ENCODE results near the gene ITGB5. TPM values are rescaled to one million over a fixed set of nuclear protein-coding genes. Genes with fewer than 3 reads are reported as not detected.
"Not testable (repeated sequence)": the region's sequence is repeated elsewhere in the genome, so short reads cannot be mapped to it uniquely, and the experiment has no call there.

The ITGB5 gene
- total RNA-seq, 1 experiment from 2014 or later: 0.86 TPM

DNA sequence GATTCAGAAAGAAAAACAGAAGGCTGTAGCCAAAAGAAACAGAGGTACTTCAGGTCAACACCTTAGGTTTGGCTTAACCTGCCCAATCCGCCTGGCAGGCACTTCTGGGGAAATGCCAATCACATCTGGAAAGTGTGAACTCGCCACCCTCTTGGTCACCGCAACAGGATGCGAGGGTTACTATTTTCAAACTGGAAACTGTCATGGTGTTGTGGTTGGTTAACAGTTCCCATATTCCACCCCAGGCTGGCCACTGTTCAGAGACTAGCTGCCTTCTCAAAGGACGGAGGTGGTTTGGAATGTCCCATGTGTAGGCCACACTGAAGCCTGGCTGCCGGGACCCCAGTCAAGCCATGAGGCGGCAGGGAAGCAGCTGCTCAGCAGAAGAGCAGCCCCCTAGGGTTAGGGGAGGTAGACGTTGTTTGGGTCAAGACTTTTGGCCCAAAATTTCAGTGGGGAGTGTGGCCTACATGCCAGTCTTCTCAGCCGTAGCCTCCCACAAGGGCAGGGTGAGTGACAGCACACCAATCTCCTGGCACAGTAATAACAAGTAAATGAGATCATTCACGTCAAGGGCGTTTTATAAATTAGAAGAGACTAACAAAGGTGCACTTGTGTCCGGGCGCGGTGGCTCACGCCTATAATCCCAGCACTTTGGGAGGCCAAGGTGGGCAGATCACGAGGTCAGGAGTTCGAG, 102.3 kb downstream of the ITGB5 start:
- Histone ChIP-seq H3K4me1 (ENCODE audit: low read length) (no peaks in the 10 kb centered on the region), H3K4me2 (ENCODE audit: low read depth, low read length, poor library complexity, severe bottlenecking) (no peak overlapping the region), H3K4me3 (ENCODE audit: low read length) (no peak overlapping the region), H3K36me3 (ENCODE audit: insufficient read depth, low read length) (no peaks in the 10 kb centered on the region), H3K9ac (ENCODE audit: low read length) (no peak overlapping the region), H3K79me2 (ENCODE audit: low read length) (no peaks in the 10 kb centered on the region), H2AFZ (ENCODE audit: low read length) (no peak overlapping the region), H3K9me2 (replicated peaks; ENCODE audit: insufficient read depth, low read length) (no peaks in the 10 kb centered on the region), H3K27ac (ENCODE audit: low read length) (no peak overlapping the region), H3K9me3 (ENCODE audit: low read length) (no peaks in the 10 kb centered on the region), H3K27me3 (ENCODE audit: low read length) (no peaks in the 10 kb centered on the region), H4K20me1 (ENCODE audit: insufficient read depth, low read depth, low read length) (no peaks in the 10 kb centered on the region)
- DNase-seq: no peak

GRCh38 chr3:124783696-124784095, 103.5 kb downstream of the ITGB5 start:
- Histone ChIP-seq H3K9me2 (replicated peaks; ENCODE audit: insufficient read depth, low read length) (no peaks in the 10 kb centered on the region), H3K27me3 (ENCODE audit: low read length) (no peaks in the 10 kb centered on the region), H3K9ac (ENCODE audit: low read length) (no peak overlapping the region), H3K9me3 (ENCODE audit: low read length) (no peaks in the 10 kb centered on the region), H3K79me2 (ENCODE audit: low read length) (no peaks in the 10 kb centered on the region), H3K4me2 (ENCODE audit: low read depth, low read length, poor library complexity, severe bottlenecking) (no peak overlapping the region), H3K4me3 (ENCODE audit: low read length) (no peak overlapping the region), H3K4me1 (ENCODE audit: low read length) (no peaks in the 10 kb centered on the region), H3K36me3 (ENCODE audit: insufficient read depth, low read length) (no peaks in the 10 kb centered on the region), H4K20me1 (ENCODE audit: insufficient read depth, low read depth, low read length) (no peaks in the 10 kb centered on the region), H2AFZ (ENCODE audit: low read length) (no peak overlapping the region), H3K27ac (ENCODE audit: low read length) (no peak overlapping the region)
- DNase-seq: no peak

DNA sequence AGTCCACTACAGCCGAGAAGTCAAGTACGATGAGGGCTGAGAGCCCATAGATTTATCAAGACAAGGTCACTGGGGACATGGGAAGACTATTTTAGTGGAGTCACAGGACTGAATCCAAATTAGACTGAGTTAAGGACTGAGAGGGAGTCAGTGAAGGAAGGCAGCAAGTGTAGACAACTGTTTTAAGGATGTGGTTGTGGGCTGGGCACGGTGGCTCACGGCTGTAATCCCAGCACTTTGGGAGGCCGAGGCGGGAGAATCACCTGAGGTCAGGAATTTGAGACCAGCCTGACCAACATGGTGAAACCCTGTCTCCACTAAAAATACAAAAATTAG, 104.8 kb downstream of the ITGB5 start:
- not testable (repeated sequence) for H3K4me2 ChIP-seq (ENCODE audit: low read depth, low read length, poor library complexity, severe bottlenecking); H3K9me3 ChIP-seq (ENCODE audit: low read length); H3K27me3 ChIP-seq (ENCODE audit: low read length); H3K27ac ChIP-seq (ENCODE audit: low read length); H2AFZ ChIP-seq (ENCODE audit: low read length); H4K20me1 ChIP-seq (ENCODE audit: insufficient read depth, low read depth, low read length); H3K9ac ChIP-seq (ENCODE audit: low read length); H3K36me3 ChIP-seq (ENCODE audit: insufficient read depth, low read length); DNase-seq; H3K4me1 ChIP-seq (ENCODE audit: low read length); H3K9me2 ChIP-seq (replicated peaks; ENCODE audit: insufficient read depth, low read length); H3K4me3 ChIP-seq (ENCODE audit: low read length); H3K79me2 ChIP-seq (ENCODE audit: low read length)

DNA sequence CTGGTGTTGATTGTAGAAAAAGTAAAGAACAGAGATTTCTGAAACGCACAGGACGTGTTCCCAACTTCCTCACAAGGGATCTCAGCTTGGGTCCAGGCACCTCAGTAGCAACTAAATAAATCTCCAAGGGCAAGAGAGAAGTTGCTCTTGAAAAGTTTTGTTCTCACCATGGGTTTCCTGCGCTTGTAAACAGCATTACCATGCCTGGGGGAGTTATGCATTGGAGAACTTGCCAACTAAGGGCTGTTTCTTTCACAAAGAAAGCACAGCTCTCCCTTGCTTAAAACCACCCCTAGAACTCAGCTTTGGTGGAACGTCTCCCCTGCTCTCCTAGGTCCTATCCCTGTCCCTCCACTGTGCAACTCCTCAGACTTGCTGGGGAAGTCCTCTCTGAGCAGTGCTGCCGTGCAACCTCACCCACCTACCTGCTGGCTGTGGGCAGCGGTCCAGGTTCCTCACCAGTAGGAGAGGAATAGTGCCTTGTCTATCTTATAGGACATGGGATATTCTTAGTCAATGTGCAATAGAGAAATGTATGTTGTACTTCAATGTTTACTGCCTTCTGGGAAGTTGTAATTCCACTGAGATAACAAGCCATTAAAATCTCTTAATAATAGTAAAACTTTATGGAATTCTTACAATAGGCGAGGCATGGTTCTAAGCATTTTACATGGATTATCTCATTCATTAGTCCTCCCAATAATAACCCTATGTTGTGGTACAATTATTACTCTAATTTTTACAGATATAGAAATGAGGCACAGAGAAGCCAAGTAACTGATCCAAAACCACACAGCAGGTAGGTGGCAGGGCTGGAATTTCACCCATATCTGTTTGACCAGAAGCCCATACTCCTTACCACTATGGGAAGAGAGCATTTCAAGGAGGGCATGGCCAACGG, 105.4 kb downstream of the ITGB5 start:
- Histone ChIP-seq H3K27me3 (ENCODE audit: low read length) (no peaks in the 10 kb centered on the region), H3K9ac (ENCODE audit: low read length) (no peak overlapping the region), H2AFZ (ENCODE audit: low read length) (no peak overlapping the region), H3K36me3 (ENCODE audit: insufficient read depth, low read length) (no peaks in the 10 kb centered on the region), H3K4me1 (ENCODE audit: low read length) (no peaks in the 10 kb centered on the region), H3K79me2 (ENCODE audit: low read length) (no peaks in the 10 kb centered on the region), H3K9me2 (replicated peaks; ENCODE audit: insufficient read depth, low read length) (no peaks in the 10 kb centered on the region), H3K27ac (ENCODE audit: low read length) (no peak overlapping the region), H3K9me3 (ENCODE audit: low read length) (no peaks in the 10 kb centered on the region), H3K4me3 (ENCODE audit: low read length) (no peak overlapping the region), H4K20me1 (ENCODE audit: insufficient read depth, low read depth, low read length) (no peaks in the 10 kb centered on the region), H3K4me2 (ENCODE audit: low read depth, low read length, poor library complexity, severe bottlenecking) (no peak overlapping the region)
- DNase-seq: no peak

DNA sequence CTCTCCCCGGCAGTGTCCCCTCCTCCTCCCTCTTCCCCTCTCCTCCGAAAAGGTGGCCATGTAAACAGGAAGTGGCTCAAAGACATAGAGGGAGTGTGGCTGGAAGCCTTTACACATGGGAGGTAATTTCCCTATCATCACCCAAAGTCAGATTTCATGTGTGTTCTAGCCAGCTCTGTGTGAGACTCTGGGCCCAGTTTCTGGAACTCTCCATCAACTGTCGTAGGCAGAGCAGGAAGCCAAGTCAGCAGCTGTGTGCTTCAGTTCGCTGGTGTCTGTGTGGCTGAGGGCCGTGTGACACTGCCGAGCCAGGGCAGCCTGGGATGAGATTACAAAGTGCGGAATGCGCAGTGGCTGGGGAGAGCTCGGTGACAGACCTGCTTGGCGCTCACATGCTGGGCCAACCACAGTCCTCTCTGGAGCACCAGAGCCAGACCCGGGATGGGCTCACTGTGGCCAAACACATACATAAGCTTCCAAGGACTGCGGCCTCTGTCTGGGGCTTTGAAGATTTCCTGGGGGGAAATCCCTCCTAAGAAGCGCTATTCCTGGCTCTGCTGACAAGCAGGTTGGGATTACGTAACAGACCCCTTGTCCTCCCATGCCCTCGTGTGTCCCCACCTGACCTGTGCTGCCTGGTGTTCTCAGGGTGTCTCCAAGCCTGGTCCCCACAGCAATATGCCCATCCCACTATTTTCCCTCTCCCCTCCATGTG, 106.2 kb downstream of the ITGB5 start:
- Histone ChIP-seq H3K27ac (ENCODE audit: low read length) (no peak overlapping the region), H3K4me2 (ENCODE audit: low read depth, low read length, poor library complexity, severe bottlenecking) (no peak overlapping the region), H3K9me2 (replicated peaks; ENCODE audit: insufficient read depth, low read length) (no peaks in the 10 kb centered on the region), H3K4me1 (ENCODE audit: low read length) (no peaks in the 10 kb centered on the region), H3K36me3 (ENCODE audit: insufficient read depth, low read length) (no peaks in the 10 kb centered on the region), H3K9ac (ENCODE audit: low read length) (no peak overlapping the region), H3K27me3 (ENCODE audit: low read length) (no peaks in the 10 kb centered on the region), H3K9me3 (ENCODE audit: low read length) (no peaks in the 10 kb centered on the region), H3K79me2 (ENCODE audit: low read length) (no peaks in the 10 kb centered on the region), H3K4me3 (ENCODE audit: low read length) (no peak overlapping the region), H2AFZ (ENCODE audit: low read length) (no peak overlapping the region), H4K20me1 (ENCODE audit: insufficient read depth, low read depth, low read length) (no peaks in the 10 kb centered on the region)
- DNase-seq: no peak

DNA sequence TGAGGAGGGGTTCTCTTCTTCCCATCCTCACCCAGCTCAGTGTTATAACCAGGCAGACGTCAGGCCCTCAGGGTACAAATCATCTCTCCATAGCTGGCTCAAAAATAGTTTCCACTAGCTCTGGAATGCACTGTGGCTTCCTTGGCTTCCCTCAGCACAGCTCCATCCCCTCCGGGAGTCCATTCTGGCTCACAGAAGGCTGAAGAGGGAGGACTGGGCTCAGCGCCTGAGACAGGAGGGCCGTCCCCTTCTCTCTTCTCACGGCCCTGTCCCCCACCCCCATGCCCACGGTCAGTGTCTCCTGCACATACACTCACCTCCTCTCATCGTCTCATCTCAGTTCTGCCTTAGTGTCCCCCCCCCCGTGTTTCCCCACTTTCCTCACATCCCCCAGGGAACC, 106.8 kb downstream of the ITGB5 start:
- DNase-seq: no peak
- Histone ChIP-seq H3K4me3 (ENCODE audit: low read length) (no peak overlapping the region), H3K27ac (ENCODE audit: low read length) (no peak overlapping the region), H3K36me3 (ENCODE audit: insufficient read depth, low read length) (no peaks in the 10 kb centered on the region), H3K9me3 (ENCODE audit: low read length) (no peaks in the 10 kb centered on the region), H3K4me1 (ENCODE audit: low read length) (no peaks in the 10 kb centered on the region), H3K9ac (ENCODE audit: low read length) (no peak overlapping the region), H2AFZ (ENCODE audit: low read length) (no peak overlapping the region), H3K9me2 (replicated peaks; ENCODE audit: insufficient read depth, low read length) (no peaks in the 10 kb centered on the region), H4K20me1 (ENCODE audit: insufficient read depth, low read depth, low read length) (no peaks in the 10 kb centered on the region), H3K27me3 (ENCODE audit: low read length) (no peaks in the 10 kb centered on the region), H3K79me2 (ENCODE audit: low read length) (no peaks in the 10 kb centered on the region), H3K4me2 (ENCODE audit: low read depth, low read length, poor library complexity, severe bottlenecking) (no peak overlapping the region)

DNA sequence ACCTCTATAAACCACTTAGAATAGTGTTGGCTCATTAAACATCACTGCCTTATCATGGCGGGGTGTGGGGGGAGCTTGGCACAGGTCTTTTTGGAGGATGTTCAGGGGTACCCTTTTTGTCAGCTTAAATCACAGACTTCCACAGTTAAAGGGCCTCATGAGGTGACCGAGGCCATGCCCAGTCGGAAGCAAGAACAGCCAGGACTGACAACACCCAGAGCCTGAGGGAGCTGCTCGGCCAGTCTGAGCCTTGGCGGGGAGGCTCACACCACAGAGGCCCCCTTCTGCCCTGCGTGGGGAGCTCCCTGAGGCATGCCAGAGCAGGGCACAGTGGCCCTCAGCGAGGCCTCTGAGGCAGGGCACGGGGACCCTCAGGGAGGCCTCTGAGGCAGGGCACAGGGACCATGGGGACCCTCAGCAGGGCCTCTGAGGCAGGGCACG, 107.4 kb downstream of the ITGB5 start:
- no peaks in the 10 kb centered on the region for H3K27me3 ChIP-seq (ENCODE audit: low read length)
- no peak overlapping the region for H3K27ac ChIP-seq (ENCODE audit: low read length)
- no peaks in the 10 kb centered on the region for H3K79me2 ChIP-seq (ENCODE audit: low read length)
- no peak overlapping the region for H3K4me3 ChIP-seq (ENCODE audit: low read length)
- H3K4me1 ChIP-seq (ENCODE audit: low read length): no peaks in the 10 kb centered on the region
- no peaks in the 10 kb centered on the region for H3K9me2 ChIP-seq (replicated peaks; ENCODE audit: insufficient read depth, low read length)
- H3K9ac ChIP-seq (ENCODE audit: low read length): no peak overlapping the region
- H3K4me2 ChIP-seq (ENCODE audit: low read depth, low read length, poor library complexity, severe bottlenecking): no peak overlapping the region
- no peak overlapping the region for H2AFZ ChIP-seq (ENCODE audit: low read length)
- no peaks in the 10 kb centered on the region for H4K20me1 ChIP-seq (ENCODE audit: insufficient read depth, low read depth, low read length)
- no peaks in the 10 kb centered on the region for H3K9me3 ChIP-seq (ENCODE audit: low read length)
- no peak for DNase-seq
- no peaks in the 10 kb centered on the region for H3K36me3 ChIP-seq (ENCODE audit: insufficient read depth, low read length)

GRCh38 chr3:124779116-124779515, 108.0 kb downstream of the ITGB5 start:
- H3K27me3 ChIP-seq (ENCODE audit: low read length): no peaks in the 10 kb centered on the region
- no peak overlapping the region for H3K27ac ChIP-seq (ENCODE audit: low read length)
- H3K9me2 ChIP-seq (replicated peaks; ENCODE audit: insufficient read depth, low read length): no peaks in the 10 kb centered on the region
- no peaks in the 10 kb centered on the region for H3K4me1 ChIP-seq (ENCODE audit: low read length)
- H3K4me3 ChIP-seq (ENCODE audit: low read length): no peak overlapping the region
- no peaks in the 10 kb centered on the region for H4K20me1 ChIP-seq (ENCODE audit: insufficient read depth, low read depth, low read length)
- H3K9ac ChIP-seq (ENCODE audit: low read length): no peak overlapping the region
- H2AFZ ChIP-seq (ENCODE audit: low read length): no peak overlapping the region
- no peak for DNase-seq
- no peak overlapping the region for H3K4me2 ChIP-seq (ENCODE audit: low read depth, low read length, poor library complexity, severe bottlenecking)
- H3K9me3 ChIP-seq (ENCODE audit: low read length): no peaks in the 10 kb centered on the region
- no peaks in the 10 kb centered on the region for H3K79me2 ChIP-seq (ENCODE audit: low read length)
- no peaks in the 10 kb centered on the region for H3K36me3 ChIP-seq (ENCODE audit: insufficient read depth, low read length)
